ENCODE results near the gene LTBP3.

Gene LTBP3

DNA sequence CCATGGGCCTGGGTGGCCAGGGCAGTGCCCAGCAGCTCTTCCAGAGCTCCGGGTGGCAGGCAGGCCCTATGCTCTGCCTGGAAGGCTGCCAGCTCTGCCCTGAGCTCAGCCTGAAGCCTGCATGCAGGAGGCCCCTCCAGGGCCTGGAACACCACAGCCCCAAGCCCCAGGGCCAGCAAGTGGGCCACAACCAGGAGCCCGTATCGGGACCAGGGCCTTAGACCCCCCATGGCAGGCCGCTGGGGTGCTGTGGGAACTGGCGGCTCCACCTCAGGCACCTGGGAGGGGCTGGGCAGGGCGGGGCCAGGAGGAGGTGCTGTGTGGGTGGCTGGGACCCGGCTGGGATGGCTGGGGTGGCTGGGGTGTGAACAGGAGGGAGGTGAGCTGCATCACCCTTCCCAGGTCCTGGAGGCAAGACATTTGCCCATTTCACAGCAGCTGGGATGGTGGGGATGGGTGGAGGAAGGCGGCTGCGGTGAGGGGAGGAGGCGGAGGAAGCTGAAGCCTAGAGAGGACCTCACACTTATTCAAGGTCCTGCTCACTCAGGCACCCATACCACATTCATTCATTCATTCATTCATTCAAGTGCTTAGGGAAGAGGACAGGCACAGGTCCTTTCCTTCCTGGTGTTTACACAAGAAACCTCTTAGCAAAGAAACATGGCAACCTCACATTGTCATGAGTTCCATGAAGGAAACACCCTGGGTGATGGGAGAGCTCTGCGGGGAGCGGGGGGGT lies 37.6 kb upstream of the LTBP3 start, which contains the start of gene KCNK7 (continued):
- TF ChIP-seq, protein P1, sequence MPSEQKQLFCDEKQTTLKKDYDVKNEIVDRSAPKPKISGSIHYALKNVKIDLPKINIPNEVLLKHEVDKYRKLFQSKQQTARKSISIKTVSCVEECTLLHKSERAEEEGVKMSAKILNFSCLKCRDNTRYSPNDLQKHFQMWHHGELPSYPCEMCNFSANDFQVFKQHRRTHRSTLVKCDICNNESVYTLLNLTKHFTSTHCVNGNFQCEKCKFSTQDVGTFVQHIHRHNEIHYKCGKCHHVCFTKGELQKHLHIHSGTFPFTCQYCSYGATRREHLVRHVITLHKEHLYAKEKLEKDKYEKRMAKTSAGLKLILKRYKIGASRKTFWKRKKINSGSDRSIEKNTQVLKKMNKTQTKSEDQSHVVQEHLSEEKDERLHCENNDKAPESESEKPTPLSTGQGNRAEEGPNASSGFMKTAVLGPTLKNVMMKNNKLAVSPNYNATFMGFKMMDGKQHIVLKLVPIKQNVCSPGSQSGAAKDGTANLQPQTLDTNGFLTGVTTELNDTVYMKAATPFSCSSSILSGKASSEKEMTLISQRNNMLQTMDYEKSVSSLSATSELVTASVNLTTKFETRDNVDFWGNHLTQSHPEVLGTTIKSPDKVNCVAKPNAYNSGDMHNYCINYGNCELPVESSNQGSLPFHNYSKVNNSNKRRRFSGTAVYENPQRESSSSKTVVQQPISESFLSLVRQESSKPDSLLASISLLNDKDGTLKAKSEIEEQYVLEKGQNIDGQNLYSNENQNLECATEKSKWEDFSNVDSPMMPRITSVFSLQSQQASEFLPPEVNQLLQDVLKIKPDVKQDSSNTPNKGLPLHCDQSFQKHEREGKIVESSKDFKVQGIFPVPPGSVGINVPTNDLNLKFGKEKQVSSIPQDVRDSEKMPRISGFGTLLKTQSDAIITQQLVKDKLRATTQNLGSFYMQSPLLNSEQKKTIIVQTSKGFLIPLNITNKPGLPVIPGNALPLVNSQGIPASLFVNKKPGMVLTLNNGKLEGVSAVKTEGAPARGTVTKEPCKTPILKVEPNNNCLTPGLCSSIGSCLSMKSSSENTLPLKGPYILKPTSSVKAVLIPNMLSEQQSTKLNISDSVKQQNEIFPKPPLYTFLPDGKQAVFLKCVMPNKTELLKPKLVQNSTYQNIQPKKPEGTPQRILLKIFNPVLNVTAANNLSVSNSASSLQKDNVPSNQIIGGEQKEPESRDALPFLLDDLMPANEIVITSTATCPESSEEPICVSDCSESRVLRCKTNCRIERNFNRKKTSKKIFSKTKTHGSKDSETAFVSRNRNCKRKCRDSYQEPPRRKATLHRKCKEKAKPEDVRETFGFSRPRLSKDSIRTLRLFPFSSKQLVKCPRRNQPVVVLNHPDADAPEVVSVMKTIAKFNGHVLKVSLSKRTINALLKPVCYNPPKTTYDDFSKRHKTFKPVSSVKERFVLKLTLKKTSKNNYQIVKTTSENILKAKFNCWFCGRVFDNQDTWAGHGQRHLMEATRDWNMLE (tag by site-specific recombination; conservative IDR thresholded peaks at IDR 0.05; ENCODE audit: low read depth), result no peak
- TF ChIP-seq, protein P2, sequence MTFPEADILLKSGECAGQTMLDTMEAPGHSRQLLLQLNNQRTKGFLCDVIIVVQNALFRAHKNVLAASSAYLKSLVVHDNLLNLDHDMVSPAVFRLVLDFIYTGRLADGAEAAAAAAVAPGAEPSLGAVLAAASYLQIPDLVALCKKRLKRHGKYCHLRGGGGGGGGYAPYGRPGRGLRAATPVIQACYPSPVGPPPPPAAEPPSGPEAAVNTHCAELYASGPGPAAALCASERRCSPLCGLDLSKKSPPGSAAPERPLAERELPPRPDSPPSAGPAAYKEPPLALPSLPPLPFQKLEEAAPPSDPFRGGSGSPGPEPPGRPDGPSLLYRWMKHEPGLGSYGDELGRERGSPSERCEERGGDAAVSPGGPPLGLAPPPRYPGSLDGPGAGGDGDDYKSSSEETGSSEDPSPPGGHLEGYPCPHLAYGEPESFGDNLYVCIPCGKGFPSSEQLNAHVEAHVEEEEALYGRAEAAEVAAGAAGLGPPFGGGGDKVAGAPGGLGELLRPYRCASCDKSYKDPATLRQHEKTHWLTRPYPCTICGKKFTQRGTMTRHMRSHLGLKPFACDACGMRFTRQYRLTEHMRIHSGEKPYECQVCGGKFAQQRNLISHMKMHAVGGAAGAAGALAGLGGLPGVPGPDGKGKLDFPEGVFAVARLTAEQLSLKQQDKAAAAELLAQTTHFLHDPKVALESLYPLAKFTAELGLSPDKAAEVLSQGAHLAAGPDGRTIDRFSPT (tag by site-specific recombination; IDR thresholded peaks at IDR 0.05), result no peak
- TF ChIP-seq, protein P3, sequence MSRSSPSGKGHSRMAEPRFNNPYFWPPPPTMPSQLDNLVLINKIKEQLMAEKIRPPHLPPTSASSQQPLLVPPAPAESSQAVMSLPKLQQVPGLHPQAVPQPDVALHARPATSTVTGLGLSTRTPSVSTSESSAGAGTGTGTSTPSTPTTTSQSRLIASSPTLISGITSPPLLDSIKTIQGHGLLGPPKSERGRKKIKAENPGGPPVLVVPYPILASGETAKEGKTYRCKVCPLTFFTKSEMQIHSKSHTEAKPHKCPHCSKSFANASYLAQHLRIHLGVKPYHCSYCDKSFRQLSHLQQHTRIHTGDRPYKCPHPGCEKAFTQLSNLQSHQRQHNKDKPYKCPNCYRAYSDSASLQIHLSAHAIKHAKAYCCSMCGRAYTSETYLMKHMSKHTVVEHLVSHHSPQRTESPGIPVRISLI (tag by site-specific recombination; IDR thresholded peaks at IDR 0.05), result no peak
- no peak for TF ChIP-seq ZNF155 (tag by site-specific recombination; IDR thresholded peaks at IDR 0.05)
- TF ChIP-seq, protein P4, sequence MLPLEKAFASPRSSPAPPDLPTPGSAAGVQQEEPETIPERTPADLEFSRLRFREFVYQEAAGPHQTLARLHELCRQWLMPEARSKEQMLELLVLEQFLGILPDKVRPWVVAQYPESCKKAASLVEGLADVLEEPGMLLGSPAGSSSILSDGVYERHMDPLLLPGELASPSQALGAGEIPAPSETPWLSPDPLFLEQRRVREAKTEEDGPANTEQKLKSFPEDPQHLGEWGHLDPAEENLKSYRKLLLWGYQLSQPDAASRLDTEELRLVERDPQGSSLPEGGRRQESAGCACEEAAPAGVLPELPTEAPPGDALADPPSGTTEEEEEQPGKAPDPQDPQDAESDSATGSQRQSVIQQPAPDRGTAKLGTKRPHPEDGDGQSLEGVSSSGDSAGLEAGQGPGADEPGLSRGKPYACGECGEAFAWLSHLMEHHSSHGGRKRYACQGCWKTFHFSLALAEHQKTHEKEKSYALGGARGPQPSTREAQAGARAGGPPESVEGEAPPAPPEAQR (tag by site-specific recombination; IDR thresholded peaks at IDR 0.05), result no peak
- no peak for TF ChIP-seq GFI1B (tag by site-specific recombination; IDR thresholded peaks at IDR 0.05)
- TF ChIP-seq, protein P5, sequence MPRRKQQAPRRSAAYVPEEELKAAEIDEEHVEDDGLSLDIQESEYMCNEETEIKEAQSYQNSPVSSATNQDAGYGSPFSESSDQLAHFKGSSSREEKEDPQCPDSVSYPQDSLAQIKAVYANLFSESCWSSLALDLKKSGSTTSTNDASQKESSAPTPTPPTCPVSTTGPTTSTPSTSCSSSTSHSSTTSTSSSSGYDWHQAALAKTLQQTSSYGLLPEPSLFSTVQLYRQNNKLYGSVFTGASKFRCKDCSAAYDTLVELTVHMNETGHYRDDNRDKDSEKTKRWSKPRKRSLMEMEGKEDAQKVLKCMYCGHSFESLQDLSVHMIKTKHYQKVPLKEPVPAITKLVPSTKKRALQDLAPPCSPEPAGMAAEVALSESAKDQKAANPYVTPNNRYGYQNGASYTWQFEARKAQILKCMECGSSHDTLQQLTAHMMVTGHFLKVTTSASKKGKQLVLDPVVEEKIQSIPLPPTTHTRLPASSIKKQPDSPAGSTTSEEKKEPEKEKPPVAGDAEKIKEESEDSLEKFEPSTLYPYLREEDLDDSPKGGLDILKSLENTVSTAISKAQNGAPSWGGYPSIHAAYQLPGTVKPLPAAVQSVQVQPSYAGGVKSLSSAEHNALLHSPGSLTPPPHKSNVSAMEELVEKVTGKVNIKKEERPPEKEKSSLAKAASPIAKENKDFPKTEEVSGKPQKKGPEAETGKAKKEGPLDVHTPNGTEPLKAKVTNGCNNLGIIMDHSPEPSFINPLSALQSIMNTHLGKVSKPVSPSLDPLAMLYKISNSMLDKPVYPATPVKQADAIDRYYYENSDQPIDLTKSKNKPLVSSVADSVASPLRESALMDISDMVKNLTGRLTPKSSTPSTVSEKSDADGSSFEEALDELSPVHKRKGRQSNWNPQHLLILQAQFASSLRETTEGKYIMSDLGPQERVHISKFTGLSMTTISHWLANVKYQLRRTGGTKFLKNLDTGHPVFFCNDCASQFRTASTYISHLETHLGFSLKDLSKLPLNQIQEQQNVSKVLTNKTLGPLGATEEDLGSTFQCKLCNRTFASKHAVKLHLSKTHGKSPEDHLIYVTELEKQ (tag by site-specific recombination; IDR thresholded peaks at IDR 0.05; ENCODE audit: borderline replicate concordance), result no peak
- no peak for TF ChIP-seq ZNF10 (tag by site-specific recombination; IDR thresholded peaks at IDR 0.05)
- no peak for TF ChIP-seq ZNF335 (tag by site-specific recombination; conservative IDR thresholded peaks at IDR 0.05)
- TF ChIP-seq ZNF214 (tag by site-specific recombination; IDR thresholded peaks at IDR 0.05; ENCODE audit: borderline replicate concordance), result no peak
- TF ChIP-seq ZNF571 (tag by site-specific recombination; IDR thresholded peaks at IDR 0.05), result no peak
- TF ChIP-seq, protein P6, sequence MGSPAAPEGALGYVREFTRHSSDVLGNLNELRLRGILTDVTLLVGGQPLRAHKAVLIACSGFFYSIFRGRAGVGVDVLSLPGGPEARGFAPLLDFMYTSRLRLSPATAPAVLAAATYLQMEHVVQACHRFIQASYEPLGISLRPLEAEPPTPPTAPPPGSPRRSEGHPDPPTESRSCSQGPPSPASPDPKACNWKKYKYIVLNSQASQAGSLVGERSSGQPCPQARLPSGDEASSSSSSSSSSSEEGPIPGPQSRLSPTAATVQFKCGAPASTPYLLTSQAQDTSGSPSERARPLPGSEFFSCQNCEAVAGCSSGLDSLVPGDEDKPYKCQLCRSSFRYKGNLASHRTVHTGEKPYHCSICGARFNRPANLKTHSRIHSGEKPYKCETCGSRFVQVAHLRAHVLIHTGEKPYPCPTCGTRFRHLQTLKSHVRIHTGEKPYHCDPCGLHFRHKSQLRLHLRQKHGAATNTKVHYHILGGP (tag by site-specific recombination; IDR thresholded peaks at IDR 0.05), result no peak
- no peak for TF ChIP-seq ZNF610 (tag by site-specific recombination; IDR thresholded peaks at IDR 0.05; ENCODE audit: borderline replicate concordance)
- no peak for TF ChIP-seq ZNF37A (tag by site-specific recombination; IDR thresholded peaks at IDR 0.05)
- TF ChIP-seq, protein P7, sequence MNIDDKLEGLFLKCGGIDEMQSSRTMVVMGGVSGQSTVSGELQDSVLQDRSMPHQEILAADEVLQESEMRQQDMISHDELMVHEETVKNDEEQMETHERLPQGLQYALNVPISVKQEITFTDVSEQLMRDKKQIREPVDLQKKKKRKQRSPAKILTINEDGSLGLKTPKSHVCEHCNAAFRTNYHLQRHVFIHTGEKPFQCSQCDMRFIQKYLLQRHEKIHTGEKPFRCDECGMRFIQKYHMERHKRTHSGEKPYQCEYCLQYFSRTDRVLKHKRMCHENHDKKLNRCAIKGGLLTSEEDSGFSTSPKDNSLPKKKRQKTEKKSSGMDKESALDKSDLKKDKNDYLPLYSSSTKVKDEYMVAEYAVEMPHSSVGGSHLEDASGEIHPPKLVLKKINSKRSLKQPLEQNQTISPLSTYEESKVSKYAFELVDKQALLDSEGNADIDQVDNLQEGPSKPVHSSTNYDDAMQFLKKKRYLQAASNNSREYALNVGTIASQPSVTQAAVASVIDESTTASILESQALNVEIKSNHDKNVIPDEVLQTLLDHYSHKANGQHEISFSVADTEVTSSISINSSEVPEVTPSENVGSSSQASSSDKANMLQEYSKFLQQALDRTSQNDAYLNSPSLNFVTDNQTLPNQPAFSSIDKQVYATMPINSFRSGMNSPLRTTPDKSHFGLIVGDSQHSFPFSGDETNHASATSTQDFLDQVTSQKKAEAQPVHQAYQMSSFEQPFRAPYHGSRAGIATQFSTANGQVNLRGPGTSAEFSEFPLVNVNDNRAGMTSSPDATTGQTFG (tag by site-specific recombination; IDR thresholded peaks at IDR 0.05; ENCODE audit: borderline replicate concordance), result no peak
- TF ChIP-seq, protein P8, sequence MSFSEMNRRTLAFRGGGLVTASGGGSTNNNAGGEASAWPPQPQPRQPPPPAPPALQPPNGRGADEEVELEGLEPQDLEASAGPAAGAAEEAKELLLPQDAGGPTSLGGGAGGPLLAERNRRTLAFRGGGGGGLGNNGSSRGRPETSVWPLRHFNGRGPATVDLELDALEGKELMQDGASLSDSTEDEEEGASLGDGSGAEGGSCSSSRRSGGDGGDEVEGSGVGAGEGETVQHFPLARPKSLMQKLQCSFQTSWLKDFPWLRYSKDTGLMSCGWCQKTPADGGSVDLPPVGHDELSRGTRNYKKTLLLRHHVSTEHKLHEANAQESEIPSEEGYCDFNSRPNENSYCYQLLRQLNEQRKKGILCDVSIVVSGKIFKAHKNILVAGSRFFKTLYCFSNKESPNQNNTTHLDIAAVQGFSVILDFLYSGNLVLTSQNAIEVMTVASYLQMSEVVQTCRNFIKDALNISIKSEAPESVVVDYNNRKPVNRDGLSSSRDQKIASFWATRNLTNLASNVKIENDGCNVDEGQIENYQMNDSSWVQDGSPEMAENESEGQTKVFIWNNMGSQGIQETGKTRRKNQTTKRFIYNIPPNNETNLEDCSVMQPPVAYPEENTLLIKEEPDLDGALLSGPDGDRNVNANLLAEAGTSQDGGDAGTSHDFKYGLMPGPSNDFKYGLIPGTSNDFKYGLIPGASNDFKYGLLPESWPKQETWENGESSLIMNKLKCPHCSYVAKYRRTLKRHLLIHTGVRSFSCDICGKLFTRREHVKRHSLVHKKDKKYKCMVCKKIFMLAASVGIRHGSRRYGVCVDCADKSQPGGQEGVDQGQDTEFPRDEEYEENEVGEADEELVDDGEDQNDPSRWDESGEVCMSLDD (tag by site-specific recombination; IDR thresholded peaks at IDR 0.05), result no peak

Data from HEK293 (cell line).